DMS79 treated with DMSO at 0.1 percent for 48 hours (cell line): ENCODE measurements around the gene PRCP.

Experiments used
- DNase-seq: peaks from one replicate; lab custom pipeline; 2025; lab: John Stamatoyannopoulos, UW

Gene PRCP

GRCh38 chr11:82906931-82907330 is 6.7 kb upstream of the PRCP start:
- DNase-seq, result no peak

- peak; percentile 60 for DNase-seq
Observed at GRCh38 chr11:82906236-82906635, 6.0 kb upstream of the PRCP start.

- no peak for DNase-seq
Observed at GRCh38 chr11:82903843-82904586, 3.8 kb upstream of the PRCP start.

- no peak for DNase-seq
Observed at GRCh38 chr11:82902880-82903279, 2.6 kb upstream of the PRCP start.

- DNase-seq, result peak; percentile 44
Observed at GRCh38 chr11:82901922-82902485, 1.8 kb upstream of the PRCP start.

GRCh38 chr11:82901165-82901921 is 1.1 kb upstream of the PRCP start, which contains the start of gene DDIAS:
Gene DDIAS, plus strand, starts transcription at chr11:82901736. Its CDS starts 13,003 bp downstream, at chr11:82914739.
- DNase-seq, result peak; percentile 99

GRCh38 chr11:82899957-82900276 is 313 bp downstream of the PRCP start:
- DNase-seq, result peak; percentile 41

GRCh38 chr11:82899186-82899820 is 927 bp downstream of the PRCP start:
- DNase-seq, result peak; percentile 42

GRCh38 chr11:82898241-82898640 is 2.0 kb downstream of the PRCP start:
- no peak for DNase-seq

- no peak for DNase-seq
Observed at GRCh38 chr11:82896183-82896582, 4.0 kb downstream of the PRCP start.

- DNase-seq, result no peak
Observed at GRCh38 chr11:82895437-82896091, 4.7 kb downstream of the PRCP start.

GRCh38 chr11:82892611-82893169 is 7.5 kb downstream of the PRCP start:
- DNase-seq, result no peak

GRCh38 chr11:82890936-82891335 is 9.3 kb downstream of the PRCP start:
- no peak for DNase-seq

GRCh38 chr11:82890002-82890341 is 10.3 kb downstream of the PRCP start:
- DNase-seq, result no peak

GRCh38 chr11:82889133-82890001 is 10.9 kb downstream of the PRCP start:
- no peak for DNase-seq

GRCh38 chr11:82883853-82884252 is 16.4 kb downstream of the PRCP start:
- DNase-seq, result no peak

- no peak for DNase-seq
Observed at GRCh38 chr11:82874646-82875523, 25.3 kb downstream of the PRCP start.

- no peak for DNase-seq
Observed at GRCh38 chr11:82873919-82874333, 26.3 kb downstream of the PRCP start.

- no peak for DNase-seq
Observed at GRCh38 chr11:82872377-82873150, 27.7 kb downstream of the PRCP start.
